Stimulated activated CD4-positive, alpha-beta T cell treated with anti-CD3 and anti-CD28 coated beads, Interleukin-1b, Interleukin-23, amount 100 ng/mL, for 4 hours (primary cell): ENCODE results near the gene COTL1.

ENCODE experiments used
- DNase-seq, 2 donors: peaks; one replicate each; pipeline ENCODE4 v3.0.0-alpha.2; 2020; ENCODE audit warnings: low read depth in 2 of 2

The COTL1 gene

DNA sequence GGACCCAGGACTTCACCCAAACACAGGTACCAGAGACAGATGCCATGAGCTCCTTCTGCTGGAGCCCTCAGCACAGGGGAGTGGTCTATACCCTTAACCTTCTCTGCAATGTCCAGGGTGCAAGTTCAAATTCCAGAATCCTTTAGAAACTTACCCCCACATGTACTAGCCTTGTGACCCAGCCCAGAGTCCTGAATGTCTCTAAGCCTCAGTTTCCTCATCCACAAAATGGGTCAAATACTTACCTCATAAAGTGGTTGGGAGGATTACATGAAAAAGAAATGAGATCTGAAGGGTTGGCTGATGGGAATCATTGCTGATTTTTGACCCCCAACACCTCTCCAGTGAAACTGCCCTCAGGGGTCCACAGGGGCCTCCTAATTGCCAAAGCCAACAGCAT is 21.7 kb downstream of the COTL1 start:
- DNase-seq, result no peak

DNA sequence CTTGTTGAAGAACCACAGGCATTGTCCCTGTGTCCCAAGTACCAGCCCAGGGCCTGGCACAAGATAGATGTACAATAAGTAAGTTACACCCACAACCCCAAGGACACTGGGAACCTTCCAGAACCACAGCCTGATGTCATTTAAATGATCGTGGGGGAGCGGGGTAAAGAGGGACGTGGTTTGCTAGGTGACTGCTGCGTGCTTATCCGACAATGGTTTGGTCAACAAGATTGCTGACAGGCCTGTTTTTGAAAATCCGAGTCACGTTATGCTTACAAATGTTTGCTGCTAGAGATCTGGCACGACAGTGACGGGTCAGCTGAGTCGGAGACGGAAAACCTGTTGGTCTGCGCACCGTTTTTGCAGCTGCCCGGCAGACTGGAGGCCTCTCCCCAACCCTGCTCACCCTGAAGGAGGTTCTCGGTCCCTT is 22.8 kb downstream of the COTL1 start:
- DNase-seq, result no peak

DNA sequence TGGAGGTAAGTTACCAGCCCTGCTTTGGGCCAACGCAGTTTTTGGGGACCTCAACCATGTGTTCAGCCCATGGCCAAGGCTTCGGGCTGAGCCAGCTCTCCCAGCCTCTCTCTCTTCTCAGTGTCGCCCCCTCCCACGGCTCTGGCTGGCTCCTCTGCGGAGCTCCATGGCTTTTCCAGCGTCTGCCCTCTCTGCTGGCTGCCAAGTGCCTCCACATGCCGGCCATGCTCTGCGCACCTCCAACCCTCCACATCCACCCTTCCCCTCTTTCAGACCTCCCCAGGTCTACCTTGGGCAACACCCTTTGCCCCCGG is 23.2 kb downstream of the COTL1 start:
- no peak for DNase-seq

DNA sequence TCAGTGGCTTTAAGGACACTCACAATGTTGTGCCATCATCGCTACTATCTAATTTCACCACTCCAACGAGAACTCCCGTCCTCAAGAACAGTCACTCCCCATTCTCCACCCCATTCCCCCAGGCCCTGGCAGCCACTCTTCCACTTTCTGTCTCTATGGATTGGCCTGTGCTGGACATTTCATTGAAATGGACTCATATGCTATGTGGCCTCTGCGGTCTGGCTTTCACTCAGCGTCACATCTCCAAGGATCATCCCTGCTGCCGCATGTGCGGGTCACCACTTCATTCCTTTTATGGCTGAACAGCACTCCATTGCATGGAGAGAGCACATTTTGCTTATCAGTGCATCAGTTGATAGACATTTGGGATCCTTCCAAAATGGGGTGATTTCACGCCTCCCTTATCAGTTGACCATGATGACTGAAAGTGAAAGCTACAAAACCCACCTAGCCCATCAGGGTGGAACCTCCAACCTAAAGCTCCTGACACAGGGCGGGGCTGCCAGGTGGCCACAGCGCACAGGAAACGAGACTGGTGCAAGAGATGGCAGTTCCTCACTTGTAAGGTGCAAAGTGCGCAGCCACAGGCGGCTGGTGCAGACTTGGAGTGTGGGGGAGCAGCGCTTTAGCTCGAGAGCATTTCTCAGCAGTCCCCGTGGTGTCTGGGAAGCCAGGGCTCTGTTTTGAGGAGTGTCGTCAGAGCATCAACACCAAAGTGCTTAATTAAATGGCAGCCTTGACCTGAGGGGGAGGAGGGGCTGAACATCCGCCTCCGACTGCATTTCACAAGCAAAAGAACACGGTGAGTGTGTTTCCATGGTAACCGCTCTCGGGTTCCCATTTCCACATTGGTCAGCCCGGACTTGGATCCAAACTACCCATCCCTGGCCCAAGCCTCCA is 23.8 kb downstream of the COTL1 start:
- DNase-seq, result peak in 1 of 2 donors; percentile 44

DNA sequence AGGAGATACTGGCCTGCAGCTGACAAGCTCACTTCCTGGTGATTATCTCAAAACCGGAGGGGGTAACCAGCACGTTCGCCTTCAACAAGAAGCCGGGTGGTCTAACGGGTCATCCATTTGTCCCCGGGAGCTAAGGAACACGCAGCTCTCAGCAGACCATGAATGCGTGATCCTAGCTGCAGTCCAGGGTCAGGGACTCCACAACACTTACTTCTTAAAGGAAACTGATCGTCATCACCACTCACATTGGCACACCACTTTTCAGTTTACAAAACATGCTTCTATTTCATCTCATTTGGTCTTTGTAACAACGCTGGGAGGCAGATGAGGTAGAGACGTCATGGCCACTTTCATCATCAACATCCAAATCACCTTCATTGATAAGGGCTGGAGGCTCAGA is 25.2 kb downstream of the COTL1 start:
- no peak for DNase-seq

DNA sequence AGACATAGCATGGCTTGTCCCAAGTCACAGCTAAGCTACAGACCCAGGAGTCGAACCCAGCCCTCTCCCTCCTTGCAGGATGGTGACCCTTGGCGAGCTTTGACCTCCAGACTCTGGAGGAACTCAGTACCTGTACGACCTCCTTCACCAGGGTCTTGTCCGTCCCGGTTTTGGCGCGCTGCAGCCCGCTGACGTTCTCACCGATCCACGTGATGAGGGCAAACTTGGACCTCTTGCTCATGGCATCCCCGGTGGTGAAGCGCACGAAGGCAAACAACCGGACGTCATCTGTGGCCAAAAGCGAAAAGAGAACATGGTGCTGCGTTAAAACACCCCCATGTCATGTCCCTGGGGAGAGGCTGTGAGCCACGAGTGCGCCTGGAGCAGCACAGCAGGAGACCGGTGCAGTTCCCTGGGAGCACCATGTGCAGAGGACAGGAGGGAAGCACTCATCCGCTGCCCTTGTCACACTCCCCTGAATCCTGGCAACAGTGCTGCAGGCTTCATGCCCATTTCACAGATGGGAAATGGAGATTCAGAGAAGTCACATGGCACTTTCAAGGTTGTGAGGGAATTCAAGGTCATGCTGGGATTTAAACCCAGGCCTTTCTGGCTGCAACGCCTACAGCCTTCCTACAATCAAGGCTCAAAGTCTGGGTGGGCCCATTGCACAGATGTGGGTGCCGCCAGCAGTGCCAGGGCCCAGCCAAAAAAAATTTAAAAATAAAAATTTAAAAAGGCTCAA is 27.7 kb downstream of the COTL1 start:
- DNase-seq, result no peak

DNA sequence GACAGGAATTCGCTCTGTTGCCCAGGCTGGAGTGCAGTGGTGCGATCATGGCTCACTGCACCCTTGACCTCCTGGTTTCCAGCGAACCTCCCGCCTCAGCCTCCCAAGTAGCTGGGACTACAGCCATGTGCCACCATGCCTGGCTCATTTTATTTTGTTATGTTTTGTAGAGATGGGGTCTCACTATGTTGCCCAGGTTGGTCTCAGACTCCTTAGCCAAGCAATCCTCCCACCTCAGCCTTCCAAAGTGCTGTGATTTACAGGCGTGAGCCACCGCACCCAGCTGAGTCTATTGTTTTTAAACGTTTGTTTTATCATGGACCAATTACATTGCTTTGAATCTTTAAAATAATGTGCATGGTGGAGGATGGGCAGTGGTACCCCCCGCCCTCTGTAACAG is 28.9 kb downstream of the COTL1 start:
- DNase-seq, result no peak

DNA sequence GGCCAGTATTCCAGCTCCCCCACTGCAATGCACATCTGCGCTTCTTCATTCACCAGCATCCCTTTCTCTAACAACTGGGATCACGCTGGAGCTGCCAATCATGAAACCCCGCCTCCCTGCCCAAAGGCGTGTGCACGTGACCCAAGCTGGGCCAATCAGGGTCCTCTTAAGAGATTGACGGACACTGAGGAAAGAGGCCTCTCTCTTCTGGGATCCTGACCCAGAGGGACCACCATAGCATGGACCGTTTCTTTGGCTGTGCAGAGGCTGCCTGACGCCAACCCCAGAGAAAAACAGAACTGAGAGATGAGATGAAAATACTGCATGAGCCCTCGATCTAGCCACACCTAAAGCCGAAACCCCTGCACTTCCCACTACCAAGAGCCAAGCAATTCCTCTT is 32.0 kb downstream of the COTL1 start:
- no peak for DNase-seq

DNA sequence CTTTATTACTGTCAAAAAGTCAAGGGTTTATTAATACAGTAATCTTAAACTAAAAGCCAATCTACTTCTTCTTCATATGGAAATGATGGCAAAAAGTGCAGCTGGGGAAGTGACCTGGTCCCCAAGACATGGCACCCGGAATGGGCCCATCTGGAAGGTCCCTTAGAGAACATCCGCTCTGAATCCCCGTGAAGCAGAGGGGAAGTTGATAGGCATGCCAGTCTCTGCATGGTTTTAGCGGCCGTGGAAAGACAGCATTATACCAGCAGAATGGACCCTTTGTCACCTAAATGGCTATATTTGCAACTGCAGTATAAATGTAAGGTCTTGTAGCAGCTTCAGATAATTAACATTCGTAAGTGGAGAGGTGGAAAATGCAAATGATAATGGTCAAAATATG is 32.4 kb downstream of the COTL1 start:
- no peak for DNase-seq

DNA sequence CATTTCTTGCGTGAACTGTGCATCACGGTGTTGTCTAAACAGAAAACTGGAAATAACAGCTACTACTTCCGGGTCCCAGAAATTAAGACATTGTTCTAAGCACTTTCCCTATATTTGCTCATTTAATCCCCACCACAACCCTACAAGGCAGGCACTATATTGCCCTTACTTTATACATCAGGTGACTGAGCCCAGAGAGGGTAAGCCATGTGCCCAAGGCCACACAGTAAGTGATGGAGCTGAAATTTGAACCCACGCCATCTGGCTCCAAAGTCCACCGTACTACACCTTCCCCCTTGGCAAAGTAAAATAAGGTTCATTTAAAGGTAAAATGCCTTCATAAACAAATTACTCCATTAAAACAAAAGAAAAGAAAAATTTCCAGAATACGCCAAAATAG is 33.2 kb downstream of the COTL1 start:
- no peak for DNase-seq

DNA sequence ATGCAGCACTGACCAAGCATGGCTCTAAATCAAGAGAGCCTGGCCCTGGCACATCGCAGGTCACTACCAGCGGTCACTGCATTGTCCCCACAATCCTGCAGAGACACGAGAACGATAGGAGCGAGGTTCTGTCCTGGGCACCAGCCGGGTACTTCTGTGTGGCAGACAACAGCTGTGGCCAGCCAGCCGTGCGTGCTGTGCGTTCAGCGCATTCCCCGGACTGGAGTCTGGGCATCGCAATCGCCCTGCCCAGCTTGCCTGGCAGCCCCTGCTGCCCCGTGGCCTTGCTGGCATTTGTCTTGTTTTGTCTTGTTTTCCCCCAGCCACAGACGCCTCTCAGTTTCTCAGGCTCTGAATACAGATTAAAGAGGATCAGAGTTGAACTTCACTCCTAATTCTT is 33.9 kb downstream of the COTL1 start:
- no peak for DNase-seq

DNA sequence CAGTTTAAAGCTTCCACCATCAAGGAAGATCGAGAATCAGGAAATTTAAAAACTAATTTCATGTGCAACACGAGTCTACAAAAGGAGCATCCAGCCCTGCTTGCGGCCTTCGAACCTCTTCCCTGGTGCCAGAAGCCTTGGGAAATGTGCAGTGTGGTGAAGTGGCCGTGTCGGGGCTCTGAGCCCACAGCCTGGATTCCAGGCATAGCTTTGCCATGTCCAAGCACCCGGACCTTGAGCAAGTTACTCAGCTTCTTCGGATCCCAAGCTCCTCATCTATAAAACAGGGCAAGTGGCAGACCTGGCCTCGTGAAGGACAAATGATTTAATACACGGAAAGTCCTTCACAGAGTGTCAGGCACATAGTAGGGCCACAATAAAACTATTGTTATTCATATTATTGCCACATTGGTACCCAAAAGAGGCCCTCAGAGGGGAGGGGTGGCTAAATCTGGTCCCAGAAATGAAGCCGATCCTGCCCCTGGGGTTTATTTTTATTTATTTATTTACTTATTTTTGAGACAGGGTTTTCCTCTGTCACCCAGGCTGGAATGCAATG is 34.8 kb downstream of the COTL1 start:
- DNase-seq, result no peak

DNA sequence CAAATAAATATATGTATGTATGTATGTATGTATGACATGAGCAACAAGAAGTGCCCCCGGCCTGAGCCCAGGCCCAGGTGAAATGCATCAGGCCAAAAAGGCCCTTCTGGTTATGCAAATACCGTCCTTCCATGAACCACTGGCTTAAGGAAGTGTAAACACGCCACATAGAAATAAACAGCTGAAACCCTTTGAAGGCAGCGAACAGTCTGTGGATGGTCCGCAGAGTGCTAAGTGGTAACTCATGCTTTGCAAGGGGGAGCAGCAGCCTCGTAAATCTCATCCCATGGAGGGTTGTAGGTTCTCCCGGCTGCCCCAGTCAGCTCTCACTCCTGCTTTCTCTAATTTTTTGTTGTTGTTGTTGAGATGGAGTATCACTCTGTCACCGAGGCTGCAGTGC is 36.7 kb downstream of the COTL1 start:
- no peak for DNase-seq

DNA sequence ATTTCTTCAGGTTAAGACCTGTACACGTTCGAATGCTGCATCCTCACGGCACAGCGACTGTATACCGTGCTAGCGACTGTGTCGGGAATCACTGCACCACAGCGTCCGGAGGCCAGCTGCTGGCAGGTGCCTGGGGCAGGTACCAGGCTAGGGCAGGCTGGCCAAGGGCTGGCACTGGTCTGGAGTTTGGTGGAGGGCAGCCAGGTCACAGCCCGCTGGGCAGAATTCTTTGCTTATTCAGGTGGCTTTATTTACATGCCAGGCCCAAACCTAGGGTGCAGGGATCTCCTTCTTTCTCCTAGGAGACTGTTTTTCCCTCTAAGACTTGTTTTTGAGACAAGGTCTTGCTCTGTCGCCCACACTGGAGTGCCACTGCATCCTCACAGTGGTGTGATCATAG is 37.9 kb downstream of the COTL1 start:
- DNase-seq, result no peak

DNA sequence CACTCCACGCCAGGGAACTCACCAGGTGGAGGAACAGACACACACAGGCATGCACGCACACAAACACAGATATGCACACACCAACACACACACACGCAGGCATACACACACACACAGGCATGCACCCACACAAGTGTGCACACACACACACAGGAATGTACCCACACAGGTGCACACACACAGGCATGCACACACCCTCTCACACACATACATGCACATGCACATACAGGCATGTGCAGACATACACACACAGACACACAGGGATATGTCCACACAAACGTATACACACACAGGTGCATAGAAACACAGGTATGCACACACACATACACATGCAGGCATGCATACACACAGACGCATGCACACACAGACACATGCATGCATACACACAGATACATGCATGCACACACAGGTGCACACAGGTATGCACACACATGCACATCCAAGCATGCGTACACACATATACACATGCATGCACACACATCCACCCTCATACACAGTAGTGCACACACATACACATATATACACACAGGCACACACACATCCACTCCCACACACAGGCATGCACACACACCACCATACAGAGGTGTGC is 39.2 kb downstream of the COTL1 start:
- DNase-seq, result no peak

DNA sequence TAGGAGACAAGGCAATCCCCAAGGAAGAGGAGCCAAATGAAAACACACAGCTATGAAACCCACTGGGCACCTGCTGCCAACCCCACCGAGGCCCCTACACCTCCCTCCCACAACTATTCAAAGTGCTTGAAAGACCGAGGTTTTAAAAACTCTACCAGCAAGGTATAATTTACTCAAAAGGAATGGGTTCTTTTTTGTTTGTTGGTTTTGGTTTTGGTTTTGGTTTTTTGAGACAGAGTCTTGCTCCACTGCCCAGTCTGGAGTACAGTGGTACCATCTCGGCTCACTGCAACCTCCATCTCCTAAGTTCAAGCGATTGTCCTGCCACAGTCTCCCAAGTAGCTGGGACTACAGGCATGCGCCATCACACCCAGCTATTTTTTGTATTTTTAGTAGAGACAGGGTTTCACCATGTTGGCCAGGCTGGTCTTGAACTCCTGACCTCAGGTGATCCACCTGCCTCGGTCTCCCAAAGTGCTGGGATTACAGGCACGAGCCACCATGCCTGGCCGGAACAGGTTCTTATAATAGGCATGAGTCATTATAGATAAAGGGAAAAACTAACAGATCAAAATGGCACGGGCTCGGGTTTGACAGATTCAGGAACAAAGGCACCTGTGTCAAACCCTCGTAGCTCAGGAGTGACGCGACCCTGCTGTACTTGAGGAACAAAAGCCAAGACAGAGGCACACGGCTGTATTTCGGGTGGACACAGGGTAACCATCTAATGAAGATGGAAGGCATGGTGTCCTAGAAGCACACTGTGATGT is 40.7 kb downstream of the COTL1 start:
- DNase-seq, result no peak

DNA sequence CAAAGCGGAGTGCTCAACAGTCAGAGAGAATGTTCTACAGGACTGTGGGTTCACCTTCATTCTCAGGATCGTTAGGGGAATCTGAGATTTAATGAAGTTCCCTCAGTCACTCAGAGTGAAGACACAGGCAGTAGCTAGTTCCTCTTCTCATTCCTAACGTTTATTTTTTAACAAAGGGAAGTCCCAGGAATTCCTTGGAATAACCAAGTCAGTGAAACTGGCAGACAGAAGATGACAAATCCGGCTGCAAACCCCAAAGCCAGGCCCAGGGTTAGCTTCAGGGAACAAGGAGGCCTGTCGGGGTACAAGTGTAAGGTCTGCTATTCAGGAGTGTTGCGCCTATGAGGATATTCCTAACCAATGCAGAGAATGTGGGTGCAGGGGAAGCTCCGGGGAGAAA is 42.0 kb downstream of the COTL1 start:
- DNase-seq, result no peak

DNA sequence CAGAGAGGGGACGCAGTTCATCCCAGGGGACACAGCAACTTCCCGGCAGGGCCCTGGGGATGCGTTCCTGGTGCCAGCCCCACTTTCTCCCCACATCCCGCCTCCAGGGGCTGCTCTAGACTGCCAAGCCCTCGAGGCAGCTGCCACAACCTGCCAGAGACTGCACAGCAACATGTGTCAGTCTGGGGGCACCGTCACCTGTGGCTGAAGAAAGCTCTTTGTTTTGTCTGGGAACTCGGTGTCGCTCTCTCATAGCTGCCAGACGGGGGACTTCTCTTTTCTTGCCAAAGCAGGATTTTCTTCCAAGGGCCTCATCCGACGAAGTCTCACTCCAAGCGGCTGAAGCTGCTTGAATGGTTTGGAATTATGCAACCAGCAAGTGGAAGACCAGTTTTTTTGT is 43.7 kb downstream of the COTL1 start:
- no peak for DNase-seq

DNA sequence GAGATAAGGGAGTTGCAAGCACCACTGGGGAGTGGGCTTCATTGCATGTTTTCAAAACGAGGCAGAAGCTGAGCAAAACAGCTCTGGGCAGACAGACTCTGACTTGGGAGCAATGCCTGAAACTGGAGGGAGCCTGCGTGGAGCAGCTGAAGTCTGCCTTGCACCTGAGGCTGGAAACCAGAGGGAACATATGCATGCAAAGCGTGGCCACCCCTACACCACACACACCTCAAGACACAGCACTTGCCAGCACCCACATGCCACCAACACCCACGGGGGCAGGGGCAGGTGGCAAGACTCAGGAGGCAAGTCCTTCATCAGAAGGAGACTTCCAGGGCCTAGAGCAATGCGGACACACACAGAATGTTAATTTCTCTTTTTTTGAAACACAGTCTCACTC is 45.8 kb downstream of the COTL1 start:
- DNase-seq, result no peak

DNA sequence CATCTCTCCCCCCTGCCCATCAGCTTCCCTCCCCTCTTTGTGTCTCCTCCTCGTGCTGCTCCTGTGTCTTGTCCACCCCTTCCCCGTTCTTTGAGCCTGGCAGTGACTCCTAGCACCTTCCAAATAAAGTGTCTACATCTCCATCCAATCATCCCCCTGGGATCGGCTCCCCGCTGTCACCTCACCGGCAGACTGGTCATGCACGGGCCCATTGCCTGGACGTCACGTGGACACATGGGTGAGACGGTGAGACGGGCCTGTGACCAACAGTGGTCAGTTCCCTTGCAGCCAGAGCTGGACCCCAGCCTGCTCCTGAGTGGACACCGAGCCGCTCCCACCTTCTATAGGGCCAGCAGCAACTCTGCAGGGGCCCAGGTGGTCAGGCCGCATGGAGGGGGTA is 46.4 kb downstream of the COTL1 start:
- no peak for DNase-seq

DNA sequence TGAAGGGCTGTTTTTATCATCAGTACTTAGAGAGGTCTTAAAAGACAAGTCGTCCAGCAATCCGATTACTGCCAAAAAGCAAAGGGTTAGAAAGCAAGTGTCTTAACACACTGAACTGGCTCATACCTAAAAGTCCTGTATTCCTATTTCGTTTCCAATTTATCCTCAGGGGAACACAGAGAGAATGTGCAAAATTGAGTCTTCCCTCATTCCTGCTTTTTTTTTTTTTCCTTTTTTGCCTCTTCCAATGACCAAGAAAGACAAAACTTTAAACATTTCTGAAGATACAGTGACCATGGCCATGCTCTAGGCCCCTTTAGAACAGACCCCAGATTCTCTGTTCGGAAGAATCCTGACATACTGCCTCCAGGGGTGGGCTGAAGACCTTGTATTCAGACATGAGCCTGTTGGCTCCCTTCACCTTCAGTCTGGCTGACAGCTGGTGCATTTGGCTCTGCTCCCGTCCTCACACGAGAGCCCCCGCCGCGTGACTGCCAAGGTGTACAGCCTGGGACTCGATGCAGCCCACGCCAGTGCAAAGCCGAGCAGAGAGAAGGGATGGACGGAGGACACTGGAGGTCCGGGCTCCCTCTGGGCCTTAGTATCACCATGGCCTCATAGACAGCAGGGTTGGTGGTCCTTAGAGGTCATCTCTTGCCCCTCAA is 47.0 kb downstream of the COTL1 start:
- DNase-seq, result no peak
